ENCODE results near the gene ITGA2. TPM values are rescaled to one million over a fixed set of nuclear protein-coding genes. Genes with fewer than 3 reads are reported as not detected.

ITGA2 gene
- total RNA-seq, 1 experiment from 2014 or later = 13.6 TPM

- no peaks in the 10 kb centered on the region for H3K36me3 ChIP-seq (ENCODE audit: control insufficient read depth, insufficient read depth, low read length)
- no peak overlapping the region for H3K4me3 Mint-ChIP-seq (ENCODE audit: unreplicated experiment)
- H3K4me1 Mint-ChIP-seq (ENCODE audit: low read depth, unreplicated experiment) = no peaks in the 10 kb centered on the region
- no peaks in the 10 kb centered on the region for H3K9me3 ChIP-seq
- ChIA-PET POLR2A (no interaction called here), CTCF (no interaction called here)
- H3K4me1 ChIP-seq = no peaks in the 10 kb centered on the region
- H3K36me3 Mint-ChIP-seq (ENCODE audit: insufficient read depth, unreplicated experiment) = no peaks in the 10 kb centered on the region
- DNase-seq = no peak
- H3K27ac Mint-ChIP-seq (ENCODE audit: unreplicated experiment) = no peak overlapping the region
- no peaks in the 10 kb centered on the region for H3K9me3 Mint-ChIP-seq (ENCODE audit: unreplicated experiment)
- H3K27me3 Mint-ChIP-seq (ENCODE audit: insufficient read depth, unreplicated experiment) = no peaks in the 10 kb centered on the region
- no TSS peak for BruUV-seq (replicated peaks)
- H3K27me3 ChIP-seq (replicated peaks; ENCODE audit: control insufficient read depth, insufficient read depth, low read length) = no peaks in the 10 kb centered on the region
- intact Hi-C loops (cut with micrococcal nuclease; ENCODE audit: unreplicated experiment) = no loop called here
- H3K4me3 ChIP-seq (ENCODE audit: low read depth, low read length) = no peak overlapping the region
- no peak for TF ChIP-seq CTCF (IDR thresholded peaks at IDR 0.05; ENCODE audit: insufficient read depth in 1 of 2, low read depth in 1 of 2, low read length in 1 of 2, severe bottlenecking in 1 of 2, unreplicated experiment in 1 of 2)
Measured at GRCh38 chr5:53128481-53128880, 139.3 kb downstream of the ITGA2 start.

DNA sequence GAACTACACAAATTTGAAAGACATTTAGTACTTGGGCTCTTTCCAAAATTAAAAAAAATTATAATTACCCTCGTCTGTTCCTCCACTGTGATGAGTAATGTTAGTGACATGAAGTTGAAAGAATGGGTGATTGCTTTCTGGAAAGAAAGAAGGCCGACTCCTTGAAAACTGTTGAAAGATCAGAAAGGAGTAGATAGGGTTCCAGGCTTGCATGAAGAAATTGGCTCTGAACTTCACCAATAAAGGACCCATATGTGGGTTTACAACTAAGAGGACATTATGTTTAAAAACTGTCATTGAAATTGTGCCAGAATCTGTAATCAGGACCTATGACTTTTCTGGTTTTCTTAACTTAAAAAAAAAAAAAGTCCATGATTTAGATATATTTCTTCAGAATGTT is 141.1 kb downstream of the ITGA2 start:
- Mint-ChIP-seq H3K27me3 (ENCODE audit: insufficient read depth, unreplicated experiment) (no peaks in the 10 kb centered on the region), H3K27ac (ENCODE audit: unreplicated experiment) (no peak overlapping the region), H3K4me1 (ENCODE audit: low read depth, unreplicated experiment) (no peaks in the 10 kb centered on the region), H3K4me3 (ENCODE audit: unreplicated experiment) (no peak overlapping the region), H3K9me3 (ENCODE audit: unreplicated experiment) (no peaks in the 10 kb centered on the region), H3K36me3 (ENCODE audit: insufficient read depth, unreplicated experiment) (no peaks in the 10 kb centered on the region)
- no peaks in the 10 kb centered on the region for H3K27me3 ChIP-seq (replicated peaks; ENCODE audit: control insufficient read depth, insufficient read depth, low read length)
- ChIA-PET POLR2A (no interaction called here), CTCF (no interaction called here)
- intact Hi-C loops (cut with micrococcal nuclease; ENCODE audit: unreplicated experiment) = no loop called here
- no peaks in the 10 kb centered on the region for H3K36me3 ChIP-seq (ENCODE audit: control insufficient read depth, insufficient read depth, low read length)
- no peaks in the 10 kb centered on the region for H3K4me1 ChIP-seq
- no peak overlapping the region for H3K4me3 ChIP-seq (ENCODE audit: low read depth, low read length)
- H3K9me3 ChIP-seq = no peaks in the 10 kb centered on the region
- no peak for DNase-seq
- no TSS peak for BruUV-seq (replicated peaks)
- no peak for TF ChIP-seq CTCF (IDR thresholded peaks at IDR 0.05; ENCODE audit: insufficient read depth in 1 of 2, low read depth in 1 of 2, low read length in 1 of 2, severe bottlenecking in 1 of 2, unreplicated experiment in 1 of 2)

GRCh38 chr5:53133020-53133419 is 143.9 kb downstream of the ITGA2 start:
- ChIA-PET CTCF (no interaction called here), POLR2A (interaction anchor here (0.7 kb wide), 1 partner anchor 1076 kb away, joined by 3 read pairs; no protein-coding TSS in a partner anchor)
- BruUV-seq (replicated peaks) = no TSS peak
- H3K4me3 ChIP-seq (ENCODE audit: low read depth, low read length) = no peak overlapping the region
- no peaks in the 10 kb centered on the region for H3K27me3 ChIP-seq (replicated peaks; ENCODE audit: control insufficient read depth, insufficient read depth, low read length)
- H3K36me3 Mint-ChIP-seq (ENCODE audit: insufficient read depth, unreplicated experiment) = no peaks in the 10 kb centered on the region
- no peak overlapping the region for H3K27ac Mint-ChIP-seq (ENCODE audit: unreplicated experiment)
- TF ChIP-seq CTCF (IDR thresholded peaks at IDR 0.05; ENCODE audit: insufficient read depth in 1 of 2, low read depth in 1 of 2, low read length in 1 of 2, severe bottlenecking in 1 of 2, unreplicated experiment in 1 of 2) = no peak
- no peaks in the 10 kb centered on the region for H3K4me1 Mint-ChIP-seq (ENCODE audit: low read depth, unreplicated experiment)
- no peak overlapping the region for H3K4me3 Mint-ChIP-seq (ENCODE audit: unreplicated experiment)
- H3K36me3 ChIP-seq (ENCODE audit: control insufficient read depth, insufficient read depth, low read length) = no peaks in the 10 kb centered on the region
- no peaks in the 10 kb centered on the region for H3K27me3 Mint-ChIP-seq (ENCODE audit: insufficient read depth, unreplicated experiment)
- no peaks in the 10 kb centered on the region for H3K9me3 ChIP-seq
- H3K9me3 Mint-ChIP-seq (ENCODE audit: unreplicated experiment) = no peaks in the 10 kb centered on the region
- intact Hi-C loops (cut with micrococcal nuclease; ENCODE audit: unreplicated experiment) = no loop called here
- H3K4me1 ChIP-seq = no peaks in the 10 kb centered on the region
- no peak for DNase-seq

Other genes with a start within 250 kb of the ITGA2 start
- gene ITGA1, start 201.4 kb upstream of the ITGA2 start, total RNA-seq (2022) = 26.4 and 27.4 TPM in 2 replicates
- 25.9 and 26.7 TPM in 2 replicates for gene PELO, start 201.4 kb upstream of the ITGA2 start, total RNA-seq (2022)
- 34.8 and 35.9 TPM in 2 replicates for gene MOCS2, start 120.4 kb downstream of the ITGA2 start, total RNA-seq (2022)

All from Caco-2 (cell line).